ENCODE results near the gene FBXL22.

GRCh38 chr15:63573533-63573932 lies 23.7 kb upstream of the FBXL22 start:
- TF ChIP-seq EZH2 (IDR thresholded peaks at IDR 0.05; ENCODE audit: borderline replicate concordance, insufficient read depth, low read depth, low read length, poor library complexity, severe bottlenecking) (no peak), CTCF (IDR thresholded peaks at IDR 0.05) (no peak)
